GM12801 (cell line): Measurements from ENCODE around the gene IGFBP5.

Source experiments
- CTCF ChIP-seq: IDR thresholded peaks from one replicate; pipeline ENCODE4 v1.5.1; 2011; ENCODE audit warnings: control low read depth; ENCODE audit not compliant: insufficient read length; ENCODE audit errors: extremely low read depth

The IGFBP5 gene

DNA sequence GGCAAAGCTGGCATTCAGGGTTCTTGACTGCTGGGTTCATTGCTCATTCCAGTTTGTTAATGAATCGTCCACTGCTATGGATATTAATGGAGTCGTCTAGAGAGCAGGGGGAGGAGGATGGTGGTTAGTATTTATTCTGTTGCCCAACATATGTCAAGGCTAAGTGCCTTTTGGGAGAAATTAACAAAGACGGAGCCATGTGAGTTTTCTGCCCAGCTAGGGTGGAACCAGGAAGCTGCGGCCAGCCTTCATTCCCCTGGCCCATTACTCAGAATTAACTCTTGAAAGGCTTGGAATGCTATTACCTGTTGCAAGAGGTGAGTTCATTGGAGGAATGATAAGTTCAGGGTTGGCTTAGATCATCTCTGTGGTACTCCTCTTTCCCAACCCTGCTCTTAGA lies 42.8 kb downstream of the IGFBP5 start:
- no peak for TF ChIP-seq CTCF

DNA sequence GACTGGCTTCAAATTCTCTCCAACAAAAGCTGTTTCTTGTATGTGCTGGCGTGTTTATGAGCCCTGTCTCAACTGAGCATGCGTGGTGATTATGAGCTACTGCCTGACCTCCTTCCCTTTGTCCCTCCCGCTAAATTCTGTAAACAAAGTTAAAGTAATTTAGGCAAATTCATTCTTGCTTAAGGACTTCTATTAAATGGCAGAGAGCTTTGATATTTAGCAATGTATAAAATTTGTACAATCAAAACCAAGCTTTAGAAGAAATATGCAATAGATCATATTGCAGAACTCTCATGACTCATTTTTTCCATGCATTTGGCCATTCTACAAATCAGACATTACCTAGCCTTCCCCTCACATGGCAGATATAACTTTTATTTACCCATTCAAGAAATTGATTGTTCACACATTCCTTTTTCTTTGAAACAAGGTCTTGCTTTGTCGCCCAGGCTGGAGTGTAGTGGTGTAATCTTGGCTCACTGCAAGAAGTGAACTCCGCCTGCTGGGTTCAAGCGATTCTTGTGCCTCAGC lies 43.9 kb downstream of the IGFBP5 start:
- no peak for TF ChIP-seq CTCF

GRCh38 chr2:216650626-216651257 lies 44.6 kb downstream of the IGFBP5 start:
- TF ChIP-seq CTCF, result no peak

- no peak for TF ChIP-seq CTCF
Observed at GRCh38 chr2:216649574-216649973, 45.8 kb downstream of the IGFBP5 start.

DNA sequence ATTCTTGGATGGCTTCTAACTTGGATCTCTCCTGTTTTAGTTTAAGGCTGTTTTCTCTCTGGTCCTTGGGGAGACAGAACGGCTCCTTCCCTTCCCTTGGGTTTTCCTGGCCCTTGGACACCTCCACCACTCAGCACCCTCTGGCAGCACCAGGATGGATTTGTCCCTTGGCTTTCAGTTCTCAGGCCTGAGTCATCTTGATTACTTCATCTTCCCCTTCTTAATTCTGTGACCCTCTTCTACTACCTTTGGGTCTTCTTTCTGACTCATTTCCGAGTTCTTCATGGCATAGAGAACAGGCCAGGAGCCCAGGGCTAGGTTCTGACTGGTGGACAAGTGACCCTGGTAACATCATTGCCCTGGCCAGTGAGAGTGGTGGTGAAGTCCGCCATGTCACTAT lies 47.2 kb downstream of the IGFBP5 start:
- no peak for TF ChIP-seq CTCF

- TF ChIP-seq CTCF, result no peak
Observed at GRCh38 chr2:216646116-216646515, 49.2 kb downstream of the IGFBP5 start.

GRCh38 chr2:216645636-216645950 lies 49.8 kb downstream of the IGFBP5 start:
- TF ChIP-seq CTCF, result no peak
